Measurements from ENCODE around the gene MPRIP. TPM values are rescaled to one million over a fixed set of nuclear protein-coding genes. Genes with fewer than 3 reads are reported as not detected.

The MPRIP gene
- total RNA-seq, 1 experiment from 2014 or later, result 258 TPM

- Histone ChIP-seq H3K9ac (ENCODE audit: low read length) (no peak overlapping the region), H3K27me3 (ENCODE audit: insufficient read depth, low read length) (no peaks in the 10 kb centered on the region), H3K4me2 (ENCODE audit: low read length) (no peak overlapping the region), H2AFZ (ENCODE audit: low read depth, low read length, poor library complexity, severe bottlenecking) (no peak overlapping the region), H3K79me2 (ENCODE audit: insufficient read depth, low read length) (peaks cover 82% of the 10 kb centered on the region), H3K9me2 (ENCODE audit: insufficient read depth) (no peaks in the 10 kb centered on the region), H3K4me3 (replicated peaks in 1 of 2; ENCODE audit: low read depth in 1 of 2, low read length in 2 of 2) (no peak overlapping the region), H3K27ac (ENCODE audit: low read depth, low read length) (no peak overlapping the region), H3K36me3 (ENCODE audit: control insufficient read depth in 1 of 2, insufficient read depth in 2 of 2, low read length in 2 of 2) (peaks cover 0 to 7% of the 10 kb centered on the region in 2 experiments; a peak in 1 of 4 replicates), H4K20me1 (ENCODE audit: insufficient read depth) (peaks cover 4% of the 10 kb centered on the region; the same call in 1 of the 2 replicates), H3K4me1 (ENCODE audit: control insufficient read depth in 1 of 2, insufficient read depth in 2 of 2, low read length in 2 of 2) (peaks cover 8 to 22% of the 10 kb centered on the region in 2 experiments; a peak in 3 of 4 replicates), H3K9me3 (ENCODE audit: control insufficient read depth in 1 of 2, insufficient read depth in 1 of 2, low read depth in 1 of 2, low read length in 2 of 2) (no peaks in the 10 kb centered on the region)
- DNase-seq (ENCODE audit: low read depth, low spot score) (no peak), ATAC-seq (no peak)
- ChIA-PET CTCF (no interaction called here), POLR2A (no interaction called here), RAD21 (ENCODE audit: low non-redundant PET in 1 of 2, low total read pairs in 2 of 2, uncharacterized antibody in 2 of 2, unreplicated experiment in 2 of 2) (no interaction called here)
- no TSS peak for BruUV-seq (replicated peaks)
- no peak for TF ChIP-seq CBX3 (IDR thresholded peaks at IDR 0.05; ENCODE audit: low read depth)
- TF ChIP-seq ZNF274 (IDR thresholded peaks at IDR 0.05; ENCODE audit: low read depth, low read length), result no peak
- TF ChIP-seq, protein P1, sequence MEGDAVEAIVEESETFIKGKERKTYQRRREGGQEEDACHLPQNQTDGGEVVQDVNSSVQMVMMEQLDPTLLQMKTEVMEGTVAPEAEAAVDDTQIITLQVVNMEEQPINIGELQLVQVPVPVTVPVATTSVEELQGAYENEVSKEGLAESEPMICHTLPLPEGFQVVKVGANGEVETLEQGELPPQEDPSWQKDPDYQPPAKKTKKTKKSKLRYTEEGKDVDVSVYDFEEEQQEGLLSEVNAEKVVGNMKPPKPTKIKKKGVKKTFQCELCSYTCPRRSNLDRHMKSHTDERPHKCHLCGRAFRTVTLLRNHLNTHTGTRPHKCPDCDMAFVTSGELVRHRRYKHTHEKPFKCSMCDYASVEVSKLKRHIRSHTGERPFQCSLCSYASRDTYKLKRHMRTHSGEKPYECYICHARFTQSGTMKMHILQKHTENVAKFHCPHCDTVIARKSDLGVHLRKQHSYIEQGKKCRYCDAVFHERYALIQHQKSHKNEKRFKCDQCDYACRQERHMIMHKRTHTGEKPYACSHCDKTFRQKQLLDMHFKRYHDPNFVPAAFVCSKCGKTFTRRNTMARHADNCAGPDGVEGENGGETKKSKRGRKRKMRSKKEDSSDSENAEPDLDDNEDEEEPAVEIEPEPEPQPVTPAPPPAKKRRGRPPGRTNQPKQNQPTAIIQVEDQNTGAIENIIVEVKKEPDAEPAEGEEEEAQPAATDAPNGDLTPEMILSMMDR (IDR thresholded peaks at IDR 0.05 in 2 of 3, conservative IDR thresholded peaks at IDR 0.05 in 1 of 3; ENCODE audit: borderline replicate concordance in 1 of 3, insufficient read depth in 1 of 3, low read depth in 2 of 3, low read length in 2 of 3), result no peak
- no peak for TF ChIP-seq POLR2A (IDR thresholded peaks at IDR 0.05; ENCODE audit: borderline replicate concordance, extremely low read depth, insufficient read depth, insufficient read length)
- no peak for TF ChIP-seq TCF7L2 (IDR thresholded peaks at IDR 0.05; ENCODE audit: borderline replicate concordance, extremely low read depth, insufficient read depth, insufficient read length)
- no peak for TF ChIP-seq YY1 (IDR thresholded peaks at IDR 0.05; ENCODE audit: extremely low read depth, insufficient replicate concordance, low read depth, low read length)
- TF ChIP-seq, protein P2, sequence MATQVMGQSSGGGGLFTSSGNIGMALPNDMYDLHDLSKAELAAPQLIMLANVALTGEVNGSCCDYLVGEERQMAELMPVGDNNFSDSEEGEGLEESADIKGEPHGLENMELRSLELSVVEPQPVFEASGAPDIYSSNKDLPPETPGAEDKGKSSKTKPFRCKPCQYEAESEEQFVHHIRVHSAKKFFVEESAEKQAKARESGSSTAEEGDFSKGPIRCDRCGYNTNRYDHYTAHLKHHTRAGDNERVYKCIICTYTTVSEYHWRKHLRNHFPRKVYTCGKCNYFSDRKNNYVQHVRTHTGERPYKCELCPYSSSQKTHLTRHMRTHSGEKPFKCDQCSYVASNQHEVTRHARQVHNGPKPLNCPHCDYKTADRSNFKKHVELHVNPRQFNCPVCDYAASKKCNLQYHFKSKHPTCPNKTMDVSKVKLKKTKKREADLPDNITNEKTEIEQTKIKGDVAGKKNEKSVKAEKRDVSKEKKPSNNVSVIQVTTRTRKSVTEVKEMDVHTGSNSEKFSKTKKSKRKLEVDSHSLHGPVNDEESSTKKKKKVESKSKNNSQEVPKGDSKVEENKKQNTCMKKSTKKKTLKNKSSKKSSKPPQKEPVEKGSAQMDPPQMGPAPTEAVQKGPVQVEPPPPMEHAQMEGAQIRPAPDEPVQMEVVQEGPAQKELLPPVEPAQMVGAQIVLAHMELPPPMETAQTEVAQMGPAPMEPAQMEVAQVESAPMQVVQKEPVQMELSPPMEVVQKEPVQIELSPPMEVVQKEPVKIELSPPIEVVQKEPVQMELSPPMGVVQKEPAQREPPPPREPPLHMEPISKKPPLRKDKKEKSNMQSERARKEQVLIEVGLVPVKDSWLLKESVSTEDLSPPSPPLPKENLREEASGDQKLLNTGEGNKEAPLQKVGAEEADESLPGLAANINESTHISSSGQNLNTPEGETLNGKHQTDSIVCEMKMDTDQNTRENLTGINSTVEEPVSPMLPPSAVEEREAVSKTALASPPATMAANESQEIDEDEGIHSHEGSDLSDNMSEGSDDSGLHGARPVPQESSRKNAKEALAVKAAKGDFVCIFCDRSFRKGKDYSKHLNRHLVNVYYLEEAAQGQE (IDR thresholded peaks at IDR 0.05; ENCODE audit: low read depth), result no peak
- TF ChIP-seq SP1 (IDR thresholded peaks at IDR 0.05; ENCODE audit: low read depth), result no peak
- TF ChIP-seq CEBPB (IDR thresholded peaks at IDR 0.05; ENCODE audit: low read depth), result no peak
- TF ChIP-seq SIN3A (IDR thresholded peaks at IDR 0.05; ENCODE audit: low read depth), result no peak
- no peak for TF ChIP-seq RAD21 (IDR thresholded peaks at IDR 0.05; ENCODE audit: low read depth)
- no peak for TF ChIP-seq SRF (IDR thresholded peaks at IDR 0.05; ENCODE audit: low read depth)
- TF ChIP-seq ATF3 (IDR thresholded peaks at IDR 0.05), result no peak
- TF ChIP-seq JUND (IDR thresholded peaks at IDR 0.05), result no peak
- TF ChIP-seq, protein P3, sequence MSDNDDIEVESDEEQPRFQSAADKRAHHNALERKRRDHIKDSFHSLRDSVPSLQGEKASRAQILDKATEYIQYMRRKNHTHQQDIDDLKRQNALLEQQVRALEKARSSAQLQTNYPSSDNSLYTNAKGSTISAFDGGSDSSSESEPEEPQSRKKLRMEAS (IDR thresholded peaks at IDR 0.05), result no peak
- intact Hi-C loops (cut with micrococcal nuclease), result no loop called here
These were observed 61.8 kb downstream of the MPRIP start for GRCh38 chr17:17104036-17104435.
